GM21786 (cell line): ENCODE data around the gene TCIRG1.

Experiments
- ATAC-seq: cut with Tn5 transposase; IDR thresholded peaks from one replicate; pipeline ENCODE4 v1.9.1; 2021; ENCODE audit not compliant: unreplicated experiment

The TCIRG1 gene

GRCh38 chr11:68004551-68005335 lies 34.1 kb upstream of the TCIRG1 start:
- ATAC-seq: no peak

GRCh38 chr11:68006606-68007166 lies 32.1 kb upstream of the TCIRG1 start:
- no peak for ATAC-seq

GRCh38 chr11:68007498-68008380 lies 31.1 kb upstream of the TCIRG1 start:
- ATAC-seq: no peak

- ATAC-seq: no peak
Observed at GRCh38 chr11:68008381-68009337, 30.2 kb upstream of the TCIRG1 start.

GRCh38 chr11:68009391-68010089 lies 29.3 kb upstream of the TCIRG1 start:
- no peak for ATAC-seq

GRCh38 chr11:68010090-68011041 lies 28.5 kb upstream of the TCIRG1 start, which contains the start of gene ALDH3B1:
Gene ALDH3B1 (plus strand): TSS chr11:68010327. CDS start chr11:68015298, 4,971 bp downstream.
- no peak for ATAC-seq

GRCh38 chr11:68011051-68011943 lies 27.5 kb upstream of the TCIRG1 start:
- no peak for ATAC-seq

GRCh38 chr11:68012044-68012842 lies 26.6 kb upstream of the TCIRG1 start:
- no peak for ATAC-seq

GRCh38 chr11:68012843-68013610 lies 25.8 kb upstream of the TCIRG1 start:
- no peak for ATAC-seq

GRCh38 chr11:68013611-68014156 lies 25.1 kb upstream of the TCIRG1 start:
- ATAC-seq: no peak

GRCh38 chr11:68014157-68014946 lies 24.5 kb upstream of the TCIRG1 start:
- ATAC-seq: no peak

GRCh38 chr11:68014947-68015447 lies 23.8 kb upstream of the TCIRG1 start:
- no peak for ATAC-seq

- no peak for ATAC-seq
Observed at GRCh38 chr11:68015467-68015866, 23.4 kb upstream of the TCIRG1 start.

GRCh38 chr11:68016161-68016903 lies 22.5 kb upstream of the TCIRG1 start:
- ATAC-seq: no peak
